Measurements from ENCODE around the gene FRRS1L. TPM values are rescaled to one million over a fixed set of nuclear protein-coding genes. Genes with fewer than 3 reads are reported as not detected.
A peak's percentile ranks its signal among the peaks of the same experiment; 100 is the strongest.

Gene FRRS1L
- total RNA-seq, 1 donor from 2014 or later = 6.7 TPM

- H3K36me3 Mint-ChIP-seq (ENCODE audit: unreplicated experiment) = no peaks in the 10 kb centered on the region
- no peak overlapping the region for H3K4me3 Mint-ChIP-seq (ENCODE audit: unreplicated experiment)
- TF ChIP-seq CTCF (IDR thresholded peaks at IDR 0.05) = peak; percentile 65
- H3K4me1 Mint-ChIP-seq (ENCODE audit: unreplicated experiment) = peaks cover 8% of the 10 kb centered on the region
- H3K27ac Mint-ChIP-seq (ENCODE audit: unreplicated experiment) = no peak overlapping the region
- no peak for DNase-seq (ENCODE audit: extremely low spot score, unreplicated experiment)
- no peaks in the 10 kb centered on the region for H3K9me3 Mint-ChIP-seq (ENCODE audit: unreplicated experiment)
- no peaks in the 10 kb centered on the region for H3K27me3 Mint-ChIP-seq (ENCODE audit: unreplicated experiment)
Measured at GRCh38 chr9:109192732-109193361, 25.8 kb upstream of the FRRS1L start.

- TF ChIP-seq CTCF (IDR thresholded peaks at IDR 0.05) = no peak
- Mint-ChIP-seq H3K9me3 (ENCODE audit: unreplicated experiment) (no peaks in the 10 kb centered on the region), H3K36me3 (ENCODE audit: unreplicated experiment) (no peaks in the 10 kb centered on the region), H3K4me3 (ENCODE audit: unreplicated experiment) (no peak overlapping the region), H3K27ac (ENCODE audit: unreplicated experiment) (no peak overlapping the region), H3K4me1 (ENCODE audit: unreplicated experiment) (peaks cover 8% of the 10 kb centered on the region), H3K27me3 (ENCODE audit: unreplicated experiment) (no peaks in the 10 kb centered on the region)
- DNase-seq (ENCODE audit: extremely low spot score, unreplicated experiment) = no peak
Measured at GRCh38 chr9:109191746-109192145, 24.7 kb upstream of the FRRS1L start.

GRCh38 chr9:109190151-109190550, 23.1 kb upstream of the FRRS1L start:
- no peak overlapping the region for H3K4me3 Mint-ChIP-seq (ENCODE audit: unreplicated experiment)
- H3K36me3 Mint-ChIP-seq (ENCODE audit: unreplicated experiment) = no peaks in the 10 kb centered on the region
- H3K27ac Mint-ChIP-seq (ENCODE audit: unreplicated experiment) = no peak overlapping the region
- H3K27me3 Mint-ChIP-seq (ENCODE audit: unreplicated experiment) = no peaks in the 10 kb centered on the region
- H3K4me1 Mint-ChIP-seq (ENCODE audit: unreplicated experiment) = peaks cover 8% of the 10 kb centered on the region
- H3K9me3 Mint-ChIP-seq (ENCODE audit: unreplicated experiment) = no peaks in the 10 kb centered on the region
- no peak for TF ChIP-seq CTCF (IDR thresholded peaks at IDR 0.05)
- no peak for DNase-seq (ENCODE audit: extremely low spot score, unreplicated experiment)

GRCh38 chr9:109186857-109187520, 19.9 kb upstream of the FRRS1L start:
- no peaks in the 10 kb centered on the region for H3K9me3 Mint-ChIP-seq (ENCODE audit: unreplicated experiment)
- no peak for DNase-seq (ENCODE audit: extremely low spot score, unreplicated experiment)
- TF ChIP-seq CTCF (IDR thresholded peaks at IDR 0.05) = no peak
- H3K27ac Mint-ChIP-seq (ENCODE audit: unreplicated experiment) = no peak overlapping the region
- H3K4me1 Mint-ChIP-seq (ENCODE audit: unreplicated experiment) = peaks cover 3% of the 10 kb centered on the region
- no peak overlapping the region for H3K4me3 Mint-ChIP-seq (ENCODE audit: unreplicated experiment)
- H3K36me3 Mint-ChIP-seq (ENCODE audit: unreplicated experiment) = no peaks in the 10 kb centered on the region
- no peaks in the 10 kb centered on the region for H3K27me3 Mint-ChIP-seq (ENCODE audit: unreplicated experiment)

- no peaks in the 10 kb centered on the region for H3K36me3 Mint-ChIP-seq (ENCODE audit: unreplicated experiment)
- no peak overlapping the region for H3K4me3 Mint-ChIP-seq (ENCODE audit: unreplicated experiment)
- peaks cover 6% of the 10 kb centered on the region for H3K4me1 Mint-ChIP-seq (ENCODE audit: unreplicated experiment)
- H3K27me3 Mint-ChIP-seq (ENCODE audit: unreplicated experiment) = no peaks in the 10 kb centered on the region
- H3K9me3 Mint-ChIP-seq (ENCODE audit: unreplicated experiment) = no peaks in the 10 kb centered on the region
- no peak overlapping the region for H3K27ac Mint-ChIP-seq (ENCODE audit: unreplicated experiment)
- no peak for DNase-seq (ENCODE audit: extremely low spot score, unreplicated experiment)
- peak; percentile 53 for TF ChIP-seq CTCF (IDR thresholded peaks at IDR 0.05)
Measured at GRCh38 chr9:109182940-109183798, 16.1 kb upstream of the FRRS1L start.
